Mesenteric fat pad (tissue), 1 donor: Measurements from ENCODE around the gene RABEP1. TPM values are rescaled to one million over a fixed set of nuclear protein-coding genes. Genes with fewer than 3 reads are reported as not detected.

Experiments
- DNase-seq: peaks from one replicate; pipeline ENCODE4 v3.0.0-alpha.2; 2020; ENCODE audit warnings: low spot score
- total RNA-seq: library from RNA; stranded (reverse); fragmentation: NEBNext Ultra II Directional; extraction: Animal tissue kit (Norgen Biotek cat#: 25700); gene quantifications from one replicate; pipeline ENCODE4 v1.2.1, GENCODE V29; 2021
- donor health status: DM: yes; HTN: yes; CAD: no.

The RABEP1 gene
- total RNA-seq, 1 donor from 2014 or later, result 65.7 TPM

GRCh38 chr17:5355421-5356129 lies 73.5 kb downstream of the RABEP1 start:
- no peak for DNase-seq

DNA sequence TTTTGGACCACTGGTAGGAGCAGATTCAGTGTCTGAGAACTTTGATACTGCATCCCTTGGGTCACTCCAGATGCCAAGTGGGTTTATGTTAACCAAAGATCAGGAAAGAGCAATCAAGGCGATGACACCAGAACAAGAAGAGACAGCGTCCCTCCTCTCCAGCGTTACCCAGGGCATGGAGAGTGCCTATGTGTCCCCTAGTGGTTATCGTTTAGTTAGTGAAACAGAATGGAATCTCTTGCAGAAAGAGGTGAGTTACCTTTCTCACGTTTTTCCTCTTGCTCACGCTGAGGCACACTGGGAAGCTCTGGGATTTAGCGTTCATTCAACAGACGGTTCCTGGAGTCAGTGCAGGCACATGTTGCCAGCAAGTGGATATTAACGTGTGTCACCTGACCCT lies 79.3 kb downstream of the RABEP1 start:
- DNase-seq, result no peak

GRCh38 chr17:5362162-5362811 lies 80.2 kb downstream of the RABEP1 start:
- DNase-seq, result no peak

- DNase-seq, result no peak
Measured at GRCh38 chr17:5364156-5364555, 82.1 kb downstream of the RABEP1 start.

GRCh38 chr17:5364696-5365095 lies 82.6 kb downstream of the RABEP1 start:
- DNase-seq, result no peak

DNA sequence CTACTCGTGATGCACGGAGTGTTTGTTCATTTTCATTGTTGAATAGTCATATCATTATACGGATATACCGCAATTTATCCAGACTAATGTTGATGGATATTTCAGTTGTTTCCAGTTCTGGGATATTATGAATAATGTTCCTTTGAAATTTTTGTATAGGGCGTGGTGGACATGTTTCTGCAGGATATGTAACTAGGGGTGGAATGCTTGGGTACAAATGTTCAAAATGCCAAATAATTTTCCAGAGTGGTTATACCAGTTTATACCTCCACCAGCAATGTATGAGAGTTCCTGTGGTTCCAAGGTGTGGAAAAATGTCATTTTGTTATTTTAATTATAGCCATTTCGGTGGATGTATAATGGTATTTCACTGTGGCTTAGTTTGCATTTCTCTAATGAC lies 83.7 kb downstream of the RABEP1 start:
- DNase-seq, result no peak

DNA sequence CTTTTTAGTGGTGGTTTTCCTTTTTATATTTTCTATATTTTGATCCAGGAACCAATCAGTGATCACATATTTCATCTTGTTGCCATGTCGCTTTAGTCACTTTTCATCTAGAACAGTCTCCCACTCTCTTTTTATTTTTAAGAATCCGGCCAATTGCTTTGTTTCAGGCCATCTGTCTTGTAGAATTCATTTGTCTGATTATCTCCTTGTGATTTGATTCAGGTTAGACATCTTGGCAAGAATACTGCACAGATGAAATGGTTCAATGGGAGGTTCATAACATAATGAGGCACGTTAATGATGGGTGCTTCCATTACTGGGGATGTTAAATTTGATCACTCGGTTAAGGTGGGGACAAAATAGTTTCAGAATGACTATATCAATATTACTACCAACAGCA lies 88.3 kb downstream of the RABEP1 start:
- DNase-seq, result no peak

- no peak for DNase-seq
Measured at GRCh38 chr17:5373112-5373511, 91.0 kb downstream of the RABEP1 start.

DNA sequence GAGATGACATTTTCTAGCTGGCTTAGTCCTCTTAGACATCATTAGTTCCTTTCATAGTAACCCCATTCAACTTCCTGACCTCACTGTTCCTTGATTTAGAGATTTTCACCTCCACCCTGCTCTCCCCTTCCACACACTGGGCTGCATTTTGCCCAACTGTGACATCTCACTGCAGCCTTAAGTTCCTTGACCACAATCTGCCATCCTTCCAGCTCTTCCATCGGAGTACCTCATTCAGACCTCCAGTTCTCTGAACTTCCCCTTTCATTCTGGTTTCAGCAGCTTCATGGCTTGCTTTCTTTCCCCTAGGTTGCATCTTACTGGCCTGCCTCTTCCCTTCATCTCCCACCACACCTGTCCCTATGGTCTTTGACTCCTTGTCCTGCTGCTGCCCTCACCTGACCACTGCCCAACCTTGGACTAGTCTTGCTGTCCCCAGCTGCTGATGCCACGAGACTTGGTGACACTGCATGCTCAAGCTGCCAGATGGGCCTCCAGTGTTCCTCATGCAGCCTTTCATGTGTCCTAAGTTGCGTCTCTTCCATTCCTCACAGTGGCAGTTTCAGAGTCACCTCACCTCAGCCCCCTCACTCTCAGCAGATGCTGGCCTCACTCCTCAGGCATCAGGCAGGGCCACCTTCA lies 96.6 kb downstream of the RABEP1 start:
- DNase-seq, result no peak

DNA sequence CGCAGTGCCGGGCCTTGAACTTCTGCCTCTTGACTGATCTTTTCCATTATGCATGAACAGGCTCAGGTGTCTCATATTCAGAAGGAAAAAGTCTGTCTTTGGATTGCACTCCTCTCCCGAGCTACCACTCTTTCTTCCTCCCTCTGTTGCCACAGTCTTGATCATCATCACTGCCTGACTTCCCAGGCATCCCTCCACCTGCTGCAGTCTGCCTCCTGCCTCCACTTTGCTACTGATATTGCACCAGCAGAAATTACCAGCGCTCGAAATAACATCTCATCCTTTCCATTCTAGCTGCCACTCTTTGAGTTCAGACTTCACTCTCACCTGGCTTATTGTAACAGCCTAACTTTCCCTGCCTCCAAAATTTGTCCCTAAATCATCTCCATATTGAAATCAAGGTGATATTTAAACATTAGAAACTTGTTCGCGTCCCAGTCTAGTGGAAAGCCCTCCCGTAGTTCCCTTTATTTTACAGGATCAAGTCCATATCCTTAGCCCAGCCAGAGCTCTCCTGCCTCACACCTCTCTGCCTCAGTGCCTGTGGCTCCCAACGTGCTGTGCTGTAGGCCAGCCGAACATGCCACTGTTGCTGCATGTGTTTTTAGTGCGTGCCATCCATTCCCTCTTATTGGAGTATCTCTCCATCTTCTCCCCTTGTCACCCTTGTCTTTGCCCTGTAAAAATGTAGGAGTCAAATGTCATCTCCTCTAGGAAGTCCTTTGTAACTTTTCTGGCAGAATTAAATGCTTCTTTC lies 97.4 kb downstream of the RABEP1 start:
- DNase-seq, result no peak

- DNase-seq, result no peak
Measured at GRCh38 chr17:5380491-5381135, 98.5 kb downstream of the RABEP1 start.

- DNase-seq, result no peak
Measured at GRCh38 chr17:5381542-5381941, 99.5 kb downstream of the RABEP1 start.

GRCh38 chr17:5391678-5392077 lies 109.6 kb downstream of the RABEP1 start:
- no peak for DNase-seq

DNA sequence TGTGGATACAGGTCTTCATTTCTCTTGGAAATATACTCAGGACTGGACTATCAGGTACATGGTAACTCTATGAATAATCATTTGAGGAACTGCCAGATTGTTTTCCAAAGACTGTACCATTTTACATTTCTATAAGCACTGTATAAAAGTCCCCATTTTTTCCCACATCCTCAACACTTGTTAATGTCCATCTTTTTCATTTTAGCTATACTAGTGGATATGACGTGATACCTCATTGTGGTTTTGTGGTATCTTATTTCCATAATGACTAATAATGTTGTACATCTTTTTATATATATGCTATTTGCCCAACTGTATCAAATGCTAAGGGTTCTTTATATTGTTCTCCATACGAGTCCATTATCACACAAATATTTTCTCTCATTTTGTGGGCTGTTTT lies 114.5 kb downstream of the RABEP1 start:
- DNase-seq, result no peak

DNA sequence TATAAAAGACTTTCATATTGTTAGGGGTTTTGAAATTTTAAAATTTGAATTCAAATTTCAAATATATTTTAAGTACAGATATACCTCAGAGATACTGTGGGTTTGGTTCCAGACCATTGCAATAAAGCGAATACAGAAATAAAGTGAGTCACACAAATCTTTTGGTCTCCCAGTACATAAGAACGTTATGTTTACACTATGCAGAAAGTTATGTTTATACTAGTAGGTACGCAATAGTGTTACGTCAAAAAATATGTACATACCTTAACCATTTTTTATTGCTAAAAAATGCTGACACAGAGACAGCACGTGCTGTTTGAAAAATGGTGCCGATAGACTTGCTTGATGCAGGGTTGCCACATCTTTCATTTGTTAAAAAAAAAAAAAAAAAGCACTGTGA lies 117.7 kb downstream of the RABEP1 start:
- no peak for DNase-seq

- DNase-seq, result no peak
Measured at GRCh38 chr17:5405400-5405799, 123.3 kb downstream of the RABEP1 start.

GRCh38 chr17:5408186-5408585 lies 126.1 kb downstream of the RABEP1 start:
- DNase-seq, result no peak

- no peak for DNase-seq
Measured at GRCh38 chr17:5410594-5411272, 128.6 kb downstream of the RABEP1 start.

- DNase-seq, result no peak
Measured at GRCh38 chr17:5413682-5414081, 131.6 kb downstream of the RABEP1 start.

GRCh38 chr17:5416901-5417300 lies 134.8 kb downstream of the RABEP1 start:
- DNase-seq, result no peak

- no peak for DNase-seq
Measured at GRCh38 chr17:5418858-5419355, 136.8 kb downstream of the RABEP1 start.
